Chondrocyte (in vitro differentiated cells): ENCODE results near the gene STAC. TPM values are rescaled to one million over a fixed set of nuclear protein-coding genes. Genes with fewer than 3 reads are reported as not detected.

Experiments
- DNase-seq: peaks from one replicate; pipeline ENCODE4 v3.0.0; 2021; ENCODE audit warnings: mixed read lengths, low spot score
- H3K27ac Mint-ChIP-seq: one replicate; pipeline ENCODE4 v1.8.0; 2021; ENCODE audit warnings: mild to moderate bottlenecking, moderate library complexity, mixed read lengths; ENCODE audit not compliant: unreplicated experiment
- H3K27me3 Mint-ChIP-seq: 2 replicates; pipeline ENCODE4 v1.8.0; 2021; ENCODE audit warnings: low read depth, mixed read lengths
- H3K36me3 Mint-ChIP-seq: 2 replicates; pipeline ENCODE4 v1.8.0; 2021; ENCODE audit warnings: low read depth, mixed read lengths
- H3K4me1 Mint-ChIP-seq: 2 replicates; pipeline ENCODE4 v1.8.0; 2021; ENCODE audit warnings: low read depth, mild to moderate bottlenecking, mixed read lengths
- H3K4me3 Mint-ChIP-seq: one replicate; pipeline ENCODE4 v1.8.0; 2021; ENCODE audit warnings: mild to moderate bottlenecking, moderate library complexity, mixed read lengths; ENCODE audit not compliant: unreplicated experiment
- H3K9me3 Mint-ChIP-seq: 2 replicates; pipeline ENCODE4 v1.8.0; 2021; ENCODE audit warnings: low read depth, mixed read lengths
- total RNA-seq: library from RNA; stranded (reverse); gene quantifications from 3 replicates; pipeline ENCODE4 v1.2.1, GENCODE V29; 2021
- TF ChIP-seq, protein P1 (sequence below): fragments of 200-600 bp; sonication (generic); IDR thresholded peaks from 2 replicates; pipeline ENCODE4 v1.5.0; 2021; ENCODE audit warnings: antibody characterized with exemption, mild to moderate bottlenecking, moderate library complexity

Gene STAC
- total RNA-seq, 1 donor from 2014 or later, result 0.07 TPM

DNA sequence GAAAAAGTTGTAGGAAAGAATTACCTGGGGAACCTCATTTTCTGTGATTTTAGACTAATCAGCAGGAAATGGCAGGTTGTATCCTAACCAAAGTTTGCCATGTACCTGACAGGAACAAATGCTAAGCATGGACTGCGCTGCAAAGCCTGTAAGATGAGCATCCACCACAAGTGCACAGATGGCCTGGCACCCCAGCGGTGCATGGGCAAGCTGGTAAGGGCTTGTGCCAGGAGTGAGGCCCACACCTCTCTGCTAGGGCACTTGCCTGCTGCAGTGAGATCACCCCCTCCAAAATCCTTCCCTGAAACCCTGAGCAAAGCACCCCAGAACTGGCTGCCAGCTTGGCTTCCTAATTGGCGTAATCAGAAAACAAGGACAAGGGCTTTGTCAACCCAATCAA lies 102.6 kb downstream of the STAC start:
- H3K9me3 Mint-ChIP-seq, result peaks cover 11% of the 10 kb centered on the region
- H3K36me3 Mint-ChIP-seq, result no peaks in the 10 kb centered on the region
- peaks cover 2% of the 10 kb centered on the region for H3K27me3 Mint-ChIP-seq
- TF ChIP-seq, protein P1, sequence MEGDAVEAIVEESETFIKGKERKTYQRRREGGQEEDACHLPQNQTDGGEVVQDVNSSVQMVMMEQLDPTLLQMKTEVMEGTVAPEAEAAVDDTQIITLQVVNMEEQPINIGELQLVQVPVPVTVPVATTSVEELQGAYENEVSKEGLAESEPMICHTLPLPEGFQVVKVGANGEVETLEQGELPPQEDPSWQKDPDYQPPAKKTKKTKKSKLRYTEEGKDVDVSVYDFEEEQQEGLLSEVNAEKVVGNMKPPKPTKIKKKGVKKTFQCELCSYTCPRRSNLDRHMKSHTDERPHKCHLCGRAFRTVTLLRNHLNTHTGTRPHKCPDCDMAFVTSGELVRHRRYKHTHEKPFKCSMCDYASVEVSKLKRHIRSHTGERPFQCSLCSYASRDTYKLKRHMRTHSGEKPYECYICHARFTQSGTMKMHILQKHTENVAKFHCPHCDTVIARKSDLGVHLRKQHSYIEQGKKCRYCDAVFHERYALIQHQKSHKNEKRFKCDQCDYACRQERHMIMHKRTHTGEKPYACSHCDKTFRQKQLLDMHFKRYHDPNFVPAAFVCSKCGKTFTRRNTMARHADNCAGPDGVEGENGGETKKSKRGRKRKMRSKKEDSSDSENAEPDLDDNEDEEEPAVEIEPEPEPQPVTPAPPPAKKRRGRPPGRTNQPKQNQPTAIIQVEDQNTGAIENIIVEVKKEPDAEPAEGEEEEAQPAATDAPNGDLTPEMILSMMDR, result no peak
- H3K27ac Mint-ChIP-seq, result no peak overlapping the region
- no peak for DNase-seq
- H3K4me1 Mint-ChIP-seq, result no peaks in the 10 kb centered on the region
- no peak overlapping the region for H3K4me3 Mint-ChIP-seq

DNA sequence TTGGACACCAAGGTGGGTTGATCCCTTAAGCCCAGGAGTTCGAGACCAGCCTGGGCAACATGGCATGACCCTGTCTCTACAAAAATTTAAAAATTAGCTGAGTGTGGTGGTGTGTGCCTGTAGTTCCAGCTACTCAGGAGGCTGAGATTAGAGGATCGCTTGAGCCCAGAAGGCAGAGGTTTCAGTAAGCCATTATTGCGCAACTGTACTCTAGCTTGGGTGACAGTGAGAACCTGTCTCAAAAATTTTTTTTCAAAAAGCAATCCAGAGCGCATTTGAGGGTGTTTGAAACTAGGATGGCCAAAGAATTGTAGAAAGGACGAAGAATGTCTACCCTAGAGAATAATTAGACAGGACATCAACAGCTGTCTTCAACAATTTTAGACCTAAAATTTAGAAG lies 103.4 kb downstream of the STAC start:
- TF ChIP-seq, protein P1, result no peak
- peaks cover 6% of the 10 kb centered on the region for H3K27me3 Mint-ChIP-seq
- peaks cover 10% of the 10 kb centered on the region for H3K9me3 Mint-ChIP-seq
- no peak overlapping the region for H3K4me3 Mint-ChIP-seq
- DNase-seq, result no peak
- H3K4me1 Mint-ChIP-seq, result no peaks in the 10 kb centered on the region
- no peaks in the 10 kb centered on the region for H3K36me3 Mint-ChIP-seq
- H3K27ac Mint-ChIP-seq, result no peak overlapping the region

DNA sequence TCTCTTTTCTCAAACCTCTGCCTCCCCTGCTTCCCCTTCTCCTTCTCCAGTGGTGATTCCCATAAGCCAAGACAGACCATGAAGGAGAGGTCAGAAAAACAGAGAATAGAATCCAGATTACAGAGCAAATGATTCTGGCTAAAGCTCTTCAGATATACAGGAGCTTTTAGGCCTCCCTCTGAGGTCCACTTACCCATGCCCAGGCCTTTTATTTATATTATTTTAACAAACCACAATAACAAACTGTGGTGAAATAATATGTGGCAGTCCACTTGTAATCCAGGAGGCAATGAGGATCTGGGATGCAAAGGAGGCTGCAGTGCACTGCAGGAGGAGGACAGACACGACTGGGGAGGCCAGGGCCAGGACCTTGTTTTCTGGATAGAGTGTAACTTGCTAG lies 104.1 kb downstream of the STAC start:
- Mint-ChIP-seq H3K36me3 (no peaks in the 10 kb centered on the region), H3K4me3 (no peak overlapping the region), H3K27me3 (peaks cover 8% of the 10 kb centered on the region), H3K27ac (no peak overlapping the region), H3K9me3 (peaks cover 4% of the 10 kb centered on the region), H3K4me1 (no peaks in the 10 kb centered on the region)
- TF ChIP-seq, protein P1, result no peak
- DNase-seq, result no peak

DNA sequence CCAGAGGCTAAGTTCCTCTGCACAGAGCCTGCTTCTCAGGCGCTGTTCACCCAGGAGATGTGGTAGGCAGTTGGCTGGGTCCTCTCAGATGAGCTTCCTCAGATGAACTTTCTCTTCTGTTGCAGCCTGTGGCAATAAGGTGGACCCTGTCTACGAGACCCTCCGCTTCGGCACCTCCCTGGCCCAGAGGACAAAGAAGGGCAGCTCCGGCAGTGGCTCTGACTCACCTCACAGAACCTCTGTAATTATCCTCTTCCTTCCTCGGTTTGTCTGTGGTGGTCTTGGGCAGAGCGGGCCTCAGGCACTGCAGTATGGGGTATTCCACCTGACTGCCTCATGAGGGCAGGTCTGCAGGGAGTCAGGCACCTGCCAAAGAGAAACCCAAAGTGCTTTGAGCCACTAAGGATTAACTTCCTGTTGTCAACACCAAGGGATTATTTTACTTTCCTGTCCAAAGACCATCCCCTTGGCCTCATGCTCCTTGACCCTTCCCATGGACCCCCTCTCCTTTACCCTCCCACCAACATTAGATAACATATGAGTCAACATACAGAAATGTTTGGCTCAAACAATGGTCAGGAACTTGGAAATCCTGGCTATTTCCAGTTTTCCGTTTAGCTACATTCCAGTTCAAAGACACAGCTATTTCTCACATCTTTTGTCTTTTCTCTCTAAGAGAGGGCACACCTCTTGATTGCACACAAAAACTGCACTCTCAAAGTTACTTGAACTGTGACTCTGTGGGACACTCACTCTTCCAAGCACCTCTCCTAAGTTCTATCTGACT lies 105.9 kb downstream of the STAC start:
- TF ChIP-seq, protein P1, result no peak
- no peak overlapping the region for H3K4me3 Mint-ChIP-seq
- no peak for DNase-seq
- no peaks in the 10 kb centered on the region for H3K4me1 Mint-ChIP-seq
- H3K36me3 Mint-ChIP-seq, result no peaks in the 10 kb centered on the region
- peaks cover 13% of the 10 kb centered on the region for H3K27me3 Mint-ChIP-seq
- H3K27ac Mint-ChIP-seq, result no peak overlapping the region
- peaks cover 3% of the 10 kb centered on the region for H3K9me3 Mint-ChIP-seq

DNA sequence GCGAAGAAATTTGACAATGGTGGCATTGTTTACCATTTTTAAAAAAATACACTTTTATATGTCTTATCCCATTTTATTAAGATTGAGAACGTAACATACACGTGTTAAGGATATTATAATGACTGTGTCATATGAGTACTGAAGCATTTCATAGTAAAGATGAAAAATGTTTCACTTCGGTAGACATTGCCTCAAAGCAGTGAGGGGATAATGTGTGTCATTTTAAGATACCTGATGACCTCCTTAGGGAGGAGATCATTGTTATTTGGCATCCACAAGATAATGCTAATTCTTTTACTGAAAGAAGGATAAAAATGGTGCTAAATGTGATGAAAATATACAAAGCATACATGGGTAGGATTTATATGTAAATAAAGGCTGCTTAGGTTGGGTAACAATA lies 107.3 kb downstream of the STAC start:
- H3K9me3 Mint-ChIP-seq, result no peaks in the 10 kb centered on the region
- no peaks in the 10 kb centered on the region for H3K36me3 Mint-ChIP-seq
- no peaks in the 10 kb centered on the region for H3K4me1 Mint-ChIP-seq
- no peak for DNase-seq
- TF ChIP-seq, protein P1, result no peak
- H3K4me3 Mint-ChIP-seq, result no peak overlapping the region
- peaks cover 13% of the 10 kb centered on the region for H3K27me3 Mint-ChIP-seq
- H3K27ac Mint-ChIP-seq, result no peak overlapping the region
